HG02571 (cell line): ENCODE measurements around the gene ST6GALNAC4.
A peak's percentile ranks its signal among the peaks of the same experiment; 100 is the strongest.

Experiments
- ATAC-seq: cut with Tn5 transposase; IDR thresholded peaks from one replicate; pipeline ENCODE4 v1.9.1; 2021; ENCODE audit warnings: mild to moderate bottlenecking, moderate library complexity; ENCODE audit not compliant: unreplicated experiment

Gene ST6GALNAC4

DNA sequence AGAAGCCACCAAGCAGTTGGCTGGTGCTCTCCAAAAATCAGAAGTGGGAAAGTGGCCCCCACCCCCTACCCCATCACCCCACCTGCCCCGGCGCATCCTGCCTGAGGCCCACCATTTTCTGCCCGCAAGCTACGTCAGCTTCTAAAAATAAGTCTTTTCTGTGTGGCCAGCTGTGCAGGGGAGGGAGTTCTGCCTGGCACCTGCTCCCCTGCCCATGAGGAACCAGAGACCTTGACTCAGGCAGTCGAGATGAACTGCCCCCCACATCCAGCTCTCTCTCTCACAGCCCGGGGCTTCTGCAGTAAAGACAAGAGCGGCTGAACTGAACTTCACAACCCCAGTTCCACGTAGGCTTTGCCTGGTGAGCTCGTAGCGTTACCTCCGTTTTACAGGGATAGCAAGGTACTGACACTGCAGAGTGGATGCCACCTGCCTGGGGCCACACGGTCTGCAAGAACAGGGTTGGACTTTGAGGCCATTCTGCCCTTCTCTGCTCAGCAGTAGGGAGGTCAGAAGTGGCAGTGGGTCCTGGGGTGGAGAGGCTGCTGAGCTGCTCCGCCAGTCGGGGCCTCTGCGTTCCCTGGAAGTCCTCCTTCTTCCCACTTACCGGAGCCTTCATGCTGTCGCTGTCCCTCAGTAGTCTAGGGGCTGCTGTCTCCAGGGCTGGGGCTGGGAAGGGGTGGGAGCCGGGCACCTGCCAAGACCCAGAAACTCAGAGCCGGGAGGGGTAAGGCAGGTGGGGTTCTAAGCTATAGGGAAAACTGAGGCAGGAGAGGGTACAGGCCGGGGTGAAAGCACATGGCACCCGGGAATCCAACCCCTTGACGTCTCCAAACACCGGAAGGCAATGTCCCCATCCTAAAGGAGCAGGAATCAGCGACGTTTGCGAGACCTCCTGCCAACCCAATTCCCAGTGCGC, 781 bp downstream of the ST6GALNAC4 start:
- no peak for ATAC-seq

- no peak for ATAC-seq
Measured at GRCh38 chr9:127915325-127915752, 1.5 kb downstream of the ST6GALNAC4 start.

GRCh38 chr9:127913682-127914081, 3.2 kb downstream of the ST6GALNAC4 start:
- no peak for ATAC-seq

GRCh38 chr9:127912882-127913281, 4.0 kb downstream of the ST6GALNAC4 start:
- no peak for ATAC-seq

- no peak for ATAC-seq
Measured at GRCh38 chr9:127912296-127912695, 4.5 kb downstream of the ST6GALNAC4 start.

DNA sequence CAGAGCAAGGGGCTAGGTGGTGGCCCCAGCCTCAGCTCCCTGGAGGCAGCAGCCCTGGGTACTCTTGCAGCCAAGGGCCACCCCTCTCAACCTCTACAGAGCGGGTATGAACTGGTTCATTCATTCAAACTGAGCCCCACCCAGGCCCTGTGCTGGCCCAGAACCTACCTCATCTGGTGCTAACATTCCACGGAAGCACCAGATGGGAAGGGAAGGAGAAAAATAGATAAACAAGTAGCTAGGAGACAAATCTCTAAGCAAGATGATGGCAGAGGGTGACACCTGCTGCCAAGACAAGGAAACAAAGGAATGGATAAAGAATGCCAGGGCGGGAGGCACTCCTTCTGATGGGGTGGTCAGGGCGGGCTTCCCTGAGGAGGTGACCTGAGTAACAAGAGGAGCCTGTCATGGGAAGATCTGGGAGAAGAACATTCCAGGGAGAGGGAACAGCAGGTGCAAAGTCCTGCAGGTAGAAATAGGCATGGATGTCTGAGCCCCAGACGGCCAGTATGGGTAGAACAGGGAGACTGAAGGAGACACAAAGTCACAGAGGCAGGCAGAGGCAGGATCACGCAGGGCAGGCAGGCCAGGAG, 6.1 kb downstream of the ST6GALNAC4 start:
- ATAC-seq: no peak

DNA sequence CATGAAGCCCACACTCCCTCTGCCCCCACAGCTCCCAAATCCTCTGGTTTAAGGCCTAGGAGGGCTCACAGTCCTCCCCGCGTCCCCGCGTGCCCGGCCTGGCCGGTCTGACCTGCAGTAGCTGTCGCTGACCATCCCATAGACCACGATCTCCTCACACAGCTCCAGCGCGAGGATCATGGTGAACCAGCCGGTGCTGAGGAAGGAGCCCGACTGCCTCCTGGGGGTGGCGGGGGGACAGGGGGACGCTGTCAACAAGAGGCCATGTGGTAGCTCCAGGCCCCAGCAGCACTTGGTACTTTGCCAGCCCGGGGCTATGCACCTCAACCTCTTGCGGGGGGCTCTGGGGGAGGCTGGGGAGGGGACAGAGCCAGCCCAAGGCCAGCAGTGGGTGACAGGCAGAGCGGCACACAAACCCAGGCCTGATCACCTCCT, 7.0 kb downstream of the ST6GALNAC4 start:
- no peak for ATAC-seq

DNA sequence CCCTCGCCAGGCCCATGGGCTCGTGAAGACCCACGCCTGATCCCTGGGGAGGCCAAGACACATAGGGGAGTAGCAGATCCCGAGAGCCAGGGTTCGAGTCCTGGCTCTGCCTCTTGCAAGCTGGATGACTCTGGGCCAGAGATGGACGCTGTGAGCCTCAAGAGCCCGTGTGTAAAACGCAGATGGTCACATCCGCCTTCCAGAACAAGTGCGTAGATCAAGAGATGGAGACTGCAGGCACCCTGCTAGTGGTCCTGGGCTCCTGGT, 8.2 kb downstream of the ST6GALNAC4 start:
- ATAC-seq: no peak

- ATAC-seq: no peak
Measured at GRCh38 chr9:127907867-127908659, 8.8 kb downstream of the ST6GALNAC4 start.

DNA sequence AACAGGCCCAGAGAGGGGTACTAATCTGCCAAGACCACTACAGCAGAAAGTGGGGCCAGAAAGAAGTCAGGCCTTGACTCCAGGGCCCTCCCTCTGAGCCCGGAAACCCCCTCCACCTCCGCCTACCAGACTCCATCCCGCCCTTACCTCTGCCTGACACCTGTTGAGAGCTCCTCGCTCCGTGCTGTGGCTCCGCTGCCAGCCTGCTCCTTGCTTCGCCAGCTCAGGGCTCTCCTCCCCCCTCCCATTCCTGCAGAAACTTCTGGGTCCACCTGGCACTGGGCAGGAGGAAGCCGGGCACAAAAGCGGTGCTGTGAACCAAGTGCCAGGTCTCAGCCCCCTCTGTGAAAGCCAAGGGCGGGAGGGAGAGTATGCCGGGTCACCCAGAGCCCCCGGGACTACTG, 11.1 kb downstream of the ST6GALNAC4 start:
- no peak for ATAC-seq

- ATAC-seq: no peak
Measured at GRCh38 chr9:127905004-127905728, 11.7 kb downstream of the ST6GALNAC4 start.

DNA sequence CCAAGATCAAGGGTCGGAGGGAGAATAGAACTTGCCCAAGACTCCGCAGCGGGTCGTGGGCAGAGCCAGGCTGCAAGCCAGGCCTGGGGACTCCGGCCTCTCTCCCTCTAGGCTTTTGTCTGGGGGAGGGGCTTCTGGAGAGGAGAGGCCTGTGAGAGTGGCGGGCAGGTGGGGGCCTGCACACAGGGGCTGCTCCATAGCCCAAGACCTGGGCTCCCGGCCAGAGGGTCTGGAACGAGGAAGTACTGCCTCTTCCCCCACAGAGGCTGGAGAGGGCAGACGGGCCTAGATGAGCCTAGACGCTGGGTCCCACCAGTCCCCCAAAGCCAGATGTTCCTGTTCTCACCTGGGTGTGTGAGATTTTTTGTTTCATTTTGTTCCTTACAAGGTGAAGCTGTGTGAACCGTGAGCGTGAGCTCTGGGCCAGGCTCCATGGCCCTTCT, 12.3 kb downstream of the ST6GALNAC4 start:
- no peak for ATAC-seq

DNA sequence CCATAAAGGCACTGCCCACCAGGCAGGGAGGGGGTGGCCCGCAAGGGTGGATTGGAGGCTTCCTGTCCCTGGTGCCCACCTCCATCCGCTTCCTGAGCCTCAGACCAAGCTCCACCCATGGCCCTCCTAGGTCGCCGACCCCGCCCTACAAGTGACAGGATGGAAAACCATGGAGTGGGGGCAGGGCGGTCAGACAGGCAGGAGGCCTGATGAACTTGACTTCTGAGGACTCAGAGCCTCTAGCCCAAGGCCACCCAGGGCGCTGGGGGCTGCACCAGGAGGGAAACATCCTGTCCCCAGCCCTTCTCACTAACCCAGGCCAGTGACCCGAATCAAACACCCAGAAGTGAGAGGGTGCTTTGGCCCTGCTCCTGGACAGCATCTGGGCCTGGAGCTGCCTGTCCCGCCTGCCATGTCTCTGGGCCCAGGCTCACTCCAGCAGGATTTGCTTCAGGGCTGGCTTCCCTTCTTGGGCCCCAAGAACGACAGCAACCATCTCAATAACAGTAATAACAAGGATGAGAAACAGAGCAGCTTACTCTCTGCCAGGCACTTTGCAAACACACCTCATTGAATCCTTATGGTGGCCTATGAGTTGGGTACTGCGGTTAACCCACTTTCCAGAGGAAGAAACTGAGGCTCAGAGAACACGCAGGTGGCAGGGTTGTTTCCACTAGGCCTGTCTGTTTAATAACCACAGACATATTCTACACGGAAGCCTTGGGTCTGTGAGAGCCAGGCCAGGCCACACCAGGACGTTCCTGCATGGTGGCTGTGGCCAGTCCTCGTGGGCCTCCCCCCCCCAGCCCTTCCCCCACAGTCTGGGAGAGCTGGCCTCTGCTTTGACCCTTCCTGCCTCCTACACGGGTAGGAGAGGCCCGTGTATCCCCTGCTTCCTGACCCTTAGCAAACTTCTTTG, 13.0 kb downstream of the ST6GALNAC4 start:
- ATAC-seq: no peak

- ATAC-seq: peak; percentile 43
Measured at GRCh38 chr9:127899128-127899943, 17.5 kb downstream of the ST6GALNAC4 start, which contains the start of gene ST6GALNAC6. TSS of gene ST6GALNAC6 (minus strand) at chr9:127899603. CDS start at chr9:127897981, 1,622 bp downstream.

GRCh38 chr9:127898433-127899127, 18.3 kb downstream of the ST6GALNAC4 start:
- no peak for ATAC-seq

GRCh38 chr9:127897193-127897692, 19.6 kb downstream of the ST6GALNAC4 start:
- no peak for ATAC-seq

- ATAC-seq: no peak
Measured at GRCh38 chr9:127896395-127897192, 20.2 kb downstream of the ST6GALNAC4 start.
